GM12878 (cell line): ENCODE results near the gene RRP36. TPM values are rescaled to one million over a fixed set of nuclear protein-coding genes. Genes with fewer than 3 reads are reported as not detected.

Experiments used
- ATAC-seq: fragments of 200-7000 bp; cut with Tn5 transposase; 3 replicates; pipeline ENCODE4 v1.9.1; 2020; ENCODE audit warnings: mild to moderate bottlenecking, moderate library complexity
- BruUV-seq: library from RNA; stranded (reverse); fragments of 400-500 nt; replicated peaks from 2 replicates; lab custom pipeline; 2021; lab: Mats Ljungman, UMichigan
- CTCF ChIA-PET: fragments of 300-600 bp; sonication (Branson Sonifier 250); formaldehyde crosslinking; extraction: SDS; loops from one replicate; lab custom pipeline; 2021; ENCODE audit warnings: inconsistent platforms; lab: Yijun Ruan, JAX
- POLR2A ChIA-PET: fragments of 350-600 bp; formaldehyde crosslinking; extraction: SDS; loops from one replicate; lab custom pipeline; 2021; ENCODE audit warnings: inconsistent platforms; lab: Charles Lee
- RAD21 ChIA-PET: fragments of 300-600 bp; sonication (Branson Sonifier 250); formaldehyde crosslinking; loops from one replicate; lab custom pipeline; 2023; ENCODE audit warnings: antibody characterized with exemption; ENCODE audit not compliant: unreplicated experiment; lab: Charles Lee
- SMC1A ChIA-PET: fragments of 300-600 bp; sonication (Branson Sonifier 250); formaldehyde crosslinking; loops from one replicate; lab custom pipeline; 2023; ENCODE audit not compliant: unreplicated experiment, uncharacterized antibody; lab: Charles Lee
- DNase-seq: peaks from one replicate; pipeline ENCODE4 v3.0.0-alpha.2; 2011; ENCODE audit warnings: low read depth, low spot score
- FAIRE-seq: peaks from 3 replicates; lab custom pipeline; 2011; peaks lifted over from hg19 to GRCh38; lab: Jason Lieb, UNC
- H2AFZ ChIP-seq: 2 replicates; pipeline ENCODE4 v1.6.0; 2011; ENCODE audit warnings: low read depth, low read length, control low read depth; ENCODE audit not compliant: control insufficient read depth
- H3K27ac ChIP-seq: 2 replicates; pipeline ENCODE4 v1.5.1; 2011; ENCODE audit warnings: control low read depth; ENCODE audit not compliant: control insufficient read depth, insufficient read depth
- H3K27me3 ChIP-seq, 2 experiments: replicated peaks in 1 of 2; 2 replicates each; pipeline versions ENCODE4 v1.6.0 to v1.6.1; 2011; ENCODE audit warnings: low read length in 1 of 2; ENCODE audit not compliant: control insufficient read depth in 2 of 2, insufficient read depth in 2 of 2
- H3K36me3 ChIP-seq, 2 experiments: 2 replicates each; pipeline ENCODE4 v1.5.1; 2011; ENCODE audit warnings: low read length in 1 of 2; ENCODE audit not compliant: control insufficient read depth in 2 of 2, insufficient read depth in 2 of 2
- H3K4me1 ChIP-seq: 2 replicates; pipeline ENCODE4 v1.6.1; 2011; ENCODE audit warnings: mild to moderate bottlenecking, low read length, moderate library complexity, mixed read lengths; ENCODE audit not compliant: control insufficient read depth, insufficient read depth
- H3K4me2 ChIP-seq: 2 replicates; pipeline ENCODE4 v1.6.0; 2011; ENCODE audit warnings: control low read depth; ENCODE audit not compliant: control insufficient read depth, insufficient read depth
- H3K4me3 ChIP-seq: fragments of 200-600 bp; sonication (generic); 2 replicates; pipeline ENCODE4 v1.5.1; 2016
- H3K79me2 ChIP-seq: 2 replicates; pipeline ENCODE4 v1.6.0; 2011; ENCODE audit warnings: low read length; ENCODE audit not compliant: control insufficient read depth, insufficient read depth
- H3K9ac ChIP-seq: 2 replicates; pipeline ENCODE4 v1.8.0; 2011; ENCODE audit warnings: low read length, control low read depth, mixed read lengths; ENCODE audit not compliant: control insufficient read depth, insufficient read depth
- H3K9me3 ChIP-seq: replicated peaks from 3 replicates; pipeline ENCODE4 v1.5.1; 2011; ENCODE audit warnings: mild to moderate bottlenecking, low read length; ENCODE audit not compliant: control insufficient read depth, insufficient read depth
- H4K20me1 ChIP-seq: 2 replicates; pipeline ENCODE4 v1.6.0; 2011; ENCODE audit not compliant: control insufficient read depth, insufficient read depth
- BCL11A ChIP-seq: IDR thresholded peaks from 2 replicates; pipeline ENCODE4 v1.6.1; 2011; ENCODE audit warnings: low read depth, low read length
- CHD1 ChIP-seq: IDR thresholded peaks from 2 replicates; pipeline ENCODE4 v1.6.1; 2012; ENCODE audit warnings: low read depth, low read length, improper control_type of control experiment
- CREM ChIP-seq: IDR thresholded peaks from 2 replicates; pipeline ENCODE4 v1.6.1; 2014; ENCODE audit warnings: antibody characterized with exemption, low read depth
- EP300 ChIP-seq, 2 experiments: fragments of 150-350 bp in 1 of 2; IDR thresholded peaks; 2 replicates each; pipeline ENCODE4 v1.6.1; 2011 to 2012; ENCODE audit warnings: low read depth in 2 of 2, low read length in 2 of 2, borderline replicate concordance in 1 of 2, improper control_type of control experiment in 1 of 2, inconsistent platforms in 1 of 2; ENCODE audit not compliant: control insufficient read depth in 1 of 2
- RAD21 ChIP-seq: IDR thresholded peaks from 2 replicates; pipeline ENCODE4 v1.6.1; 2011; ENCODE audit warnings: mild to moderate bottlenecking, low read depth, low read length, moderate library complexity; ENCODE audit not compliant: insufficient read depth
- RB1 ChIP-seq: fragments of 450-650 bp; formaldehyde crosslinking; IDR thresholded peaks from 2 replicates; pipeline ENCODE4 v1.6.1; 2017; ENCODE audit warnings: mild to moderate bottlenecking, borderline replicate concordance
- RCOR1 ChIP-seq: conservative IDR thresholded peaks from 2 replicates; pipeline ENCODE4 v1.6.1; 2012; ENCODE audit warnings: low read depth, low read length, improper control_type of control experiment
- RELB ChIP-seq: fragments of 450-650 bp; IDR thresholded peaks from 2 replicates; pipeline ENCODE4 v1.6.1; 2017; ENCODE audit warnings: low read depth, mild to moderate bottlenecking, moderate library complexity
- SRF ChIP-seq, 2 experiments: IDR thresholded peaks; 2 replicates each; pipeline ENCODE4 v1.6.1; 2011; ENCODE audit warnings: low read depth in 2 of 2, low read length in 2 of 2, mild to moderate bottlenecking in 1 of 2, moderate library complexity in 1 of 2
- TBL1XR1 ChIP-seq: IDR thresholded peaks from 2 replicates; pipeline ENCODE4 v1.6.1; 2012; ENCODE audit warnings: low read depth, low read length, improper control_type of control experiment
- TCF12 ChIP-seq: IDR thresholded peaks from 2 replicates; pipeline ENCODE4 v1.6.1; 2011; ENCODE audit warnings: low read depth, mild to moderate bottlenecking, low read length
- ZBED1 ChIP-seq: IDR thresholded peaks from 2 replicates; pipeline ENCODE4 v1.6.1; 2016; ENCODE audit warnings: borderline replicate concordance
- ZBTB11 ChIP-seq: fragments of 450-650 bp; formaldehyde crosslinking; IDR thresholded peaks from 2 replicates; pipeline ENCODE4 v1.5.0; 2022; ENCODE audit warnings: mild to moderate bottlenecking, missing genetic modification characterization
- ZBTB40 ChIP-seq: fragments of 450-650 bp; IDR thresholded peaks from 2 replicates; pipeline ENCODE4 v1.6.1; 2016; ENCODE audit warnings: mild to moderate bottlenecking, moderate library complexity, borderline replicate concordance
- WGBS: methylation state at CpG from one replicate; pipeline ENCODE4 v1.1.6; 2016; ENCODE audit warnings: low lambda C conversion rate; ENCODE audit not compliant: insufficient replicate concordance, insufficient coverage; ENCODE audit errors: missing lambda C conversion rate; 5-methylcytosine and 5-hydroxymethylcytosine counted together
- in situ Hi-C: fragments of 300-500 bp; cut with MboI; formaldehyde crosslinking; loops from 9 replicates; pipeline ENCODE4 v1.14.3; 2018; ENCODE audit warnings: mixed read lengths
- intact Hi-C: fragments of 100-400 bp; cut with micrococcal nuclease; formaldehyde crosslinking; loops from one replicate; pipeline ENCODE4 v1.14.2; 2022; ENCODE audit not compliant: unreplicated experiment
- polyA plus RNA-seq, 11 experiments: library from polyadenylated mRNA; depleted of rRNA in 4 of 11; unstranded in 6 of 11; stranded (reverse) in 5 of 11; fragments of >200 nt; fragmentation: Nextera tagmentation in 4 of 11; fragmentation: Illumina TruSeq in 1 of 11; extraction: Ambion mirVana in 4 of 11; extraction: Trizol in 1 of 11; gene quantifications; 1 replicate in 1 of 11; 2 replicates in 10 of 11; pipeline versions ENCODE4 v1.2.1 to v1.2.3, GENCODE V29; 2011 to 2016; ENCODE audit warnings: inconsistent platforms in 2 of 11, missing spikeins in 2 of 11, low read depth in 1 of 11
- total RNA-seq, 4 experiments: library from RNA; depleted of rRNA in 3 of 4; stranded (reverse); fragments of >200 nt in 3 of 4; fragmentation: Illumina TruSeq in 1 of 4; extraction: Trizol in 1 of 4; gene quantifications; 2 replicates each; pipeline versions ENCODE4 v1.2.1 to v1.2.3, GENCODE V29; 2013 to 2021

The RRP36 gene
- total and polyA plus RNA-seq, 10 of the 15 experiments (the other 5 are each of a cell fraction or from before 2014, with no cell fraction given): 17.6 to 101 (median 69.7) TPM

- no peak for TF ChIP-seq ZBTB40
- no peak for TF ChIP-seq CREM
- no peak for TF ChIP-seq ZBED1
Observed at GRCh38 chr6:43061861-43062260, 40.4 kb downstream of the RRP36 start (continued).

- BruUV-seq: no TSS peak
- Histone ChIP-seq H3K9me3 (no peaks in the 10 kb centered on the region), H3K79me2 (peaks cover 14% of the 10 kb centered on the region), H3K36me3 (no peaks in the 10 kb centered on the region), H4K20me1 (no peaks in the 10 kb centered on the region), H3K27ac (no peak overlapping the region), H3K27me3 (no peaks in the 10 kb centered on the region), H3K9ac (no peak overlapping the region), H3K4me1 (peaks cover 3% of the 10 kb centered on the region; the same call in 1 of the 2 replicates), H3K4me3 (no peak overlapping the region), H3K4me2 (no peak overlapping the region), H2AFZ (no peak overlapping the region)
- RAD21 ChIA-PET: interaction anchor here (0.7 kb wide), 1 partner anchor 81 kb away, joined by 3 read pairs; no protein-coding TSS in a partner anchor
- ATAC-seq (no peak), DNase-seq (no peak), FAIRE-seq (no peak)
- CTCF ChIA-PET: no interaction called here
- POLR2A ChIA-PET: no interaction called here
- no peak for TF ChIP-seq ZBTB11 (CRISPR knock-in tag)
- no peak for TF ChIP-seq RB1
- no peak for TF ChIP-seq ZBED1
- TF ChIP-seq EP300 (IDR thresholded peaks at IDR 0.05; ENCODE audit: borderline replicate concordance in 1 of 2, control insufficient read depth in 1 of 2, low read depth in 2 of 2, low read length in 2 of 2): no peak
- no peak for TF ChIP-seq RAD21
- no peak for TF ChIP-seq RELB
- no peak for TF ChIP-seq TBL1XR1
- TF ChIP-seq CHD1: no peak
- TF ChIP-seq BCL11A: no peak
- TF ChIP-seq RCOR1: no peak
- no peak for TF ChIP-seq TCF12
- no peak for TF ChIP-seq SRF (IDR thresholded peaks at IDR 0.05; ENCODE audit: low read depth in 2 of 2, low read length in 2 of 2)
- intact Hi-C loops: no loop called here
- whole genome bisulfite sequencing: 76% methylated on average over 11 of the region's 12 CpGs
- SMC1A ChIA-PET: interaction anchor here (1.4 kb wide), 1 partner anchor 81 kb away, joined by 4 read pairs; no protein-coding TSS in a partner anchor
- in situ Hi-C loops: no loop called here
Observed at GRCh38 chr6:43062818-43063217, 41.4 kb downstream of the RRP36 start.
